DND-41 (cell line): ENCODE results near the gene SERINC5.

Experiments used
- ATAC-seq: fragments of 200-7000 bp; cut with Tn5 transposase; 3 replicates; pipeline ENCODE4 v1.9.1; 2021; ENCODE audit warnings: low read depth; ENCODE audit not compliant: insufficient read depth
- DNase-seq: peaks from one replicate; pipeline ENCODE4 v3.0.0-alpha.2; 2020
- H2AFZ ChIP-seq: 2 replicates; pipeline ENCODE4 v1.6.0; 2012; ENCODE audit warnings: low read depth, low read length
- H3K27ac ChIP-seq: 2 replicates; pipeline ENCODE4 v1.5.1; 2012; ENCODE audit warnings: low read length, inconsistent platforms
- H3K27me3 ChIP-seq: fragments of 200-600 bp; sonication (generic); 2 replicates; pipeline ENCODE4 v1.6.0; 2012; ENCODE audit warnings: low read length, mild to moderate bottlenecking, inconsistent platforms; ENCODE audit not compliant: insufficient read depth, poor library complexity
- H3K36me3 ChIP-seq: 2 replicates; pipeline ENCODE4 v1.5.1; 2012; ENCODE audit warnings: low read length, inconsistent platforms; ENCODE audit not compliant: insufficient read depth
- H3K4me1 ChIP-seq: 2 replicates; pipeline ENCODE4 v1.5.1; 2012; ENCODE audit warnings: mild to moderate bottlenecking, low read length; ENCODE audit not compliant: insufficient read depth
- H3K4me2 ChIP-seq: 2 replicates; pipeline ENCODE4 v1.6.0; 2012; ENCODE audit warnings: mild to moderate bottlenecking, moderate library complexity, low read length, inconsistent platforms; ENCODE audit not compliant: insufficient read depth
- H3K4me3 ChIP-seq, 2 experiments: fragments of 200-600 bp in 1 of 2; shearing (Covaris generic) in 1 of 2; 2 replicates each; pipeline ENCODE4 v1.5.1; 2012 to 2016; ENCODE audit warnings: inconsistent platforms in 2 of 2, low read length in 2 of 2, mild to moderate bottlenecking in 2 of 2, low read depth in 1 of 2, moderate library complexity in 1 of 2
- H3K79me2 ChIP-seq: 2 replicates; pipeline ENCODE4 v1.6.0; 2012; ENCODE audit warnings: low read length, inconsistent platforms; ENCODE audit not compliant: insufficient read depth
- H3K9ac ChIP-seq: 2 replicates; pipeline ENCODE4 v1.6.0; 2012; ENCODE audit warnings: low read depth, mild to moderate bottlenecking, inconsistent platforms, low read length, moderate library complexity
- H3K9me3 ChIP-seq: 2 replicates; pipeline ENCODE4 v1.5.1; 2012; ENCODE audit warnings: low read length, moderate library complexity, mild to moderate bottlenecking, inconsistent platforms; ENCODE audit not compliant: insufficient read depth, severe bottlenecking
- H4K20me1 ChIP-seq: 2 replicates; pipeline ENCODE4 v1.6.0; 2012; ENCODE audit warnings: low read length; ENCODE audit not compliant: insufficient read depth
- CTCF ChIP-seq: IDR thresholded peaks from 2 replicates; pipeline ENCODE4 v1.5.1; 2012; ENCODE audit warnings: borderline replicate concordance, low read length, moderate library complexity, mild to moderate bottlenecking; ENCODE audit not compliant: poor library complexity, severe bottlenecking; ENCODE audit errors: extremely low read depth
- EZH2 ChIP-seq: IDR thresholded peaks from 3 replicates; pipeline ENCODE4 v1.6.1; 2012; ENCODE audit warnings: borderline replicate concordance, low read depth, mild to moderate bottlenecking, moderate library complexity, low read length, inconsistent platforms; ENCODE audit not compliant: severe bottlenecking

The SERINC5 gene

GRCh38 chr5:80067531-80068245 is 188.2 kb downstream of the SERINC5 start:
- Histone ChIP-seq H3K27ac (no peak overlapping the region), H3K4me3 (no peak overlapping the region), H3K9ac (no peak overlapping the region), H3K4me1 (no peaks in the 10 kb centered on the region), H3K9me3 (no peaks in the 10 kb centered on the region), H3K27me3 (no peaks in the 10 kb centered on the region), H3K36me3 (no peaks in the 10 kb centered on the region), H4K20me1 (no peaks in the 10 kb centered on the region), H2AFZ (no peak overlapping the region), H3K79me2 (no peaks in the 10 kb centered on the region), H3K4me2 (no peak overlapping the region)
- ATAC-seq: no peak
- TF ChIP-seq CTCF (no peak), EZH2 (no peak)
- DNase-seq: no peak

GRCh38 chr5:80067016-80067415 is 188.8 kb downstream of the SERINC5 start:
- Histone ChIP-seq H3K79me2 (no peaks in the 10 kb centered on the region), H3K4me3 (no peak overlapping the region), H2AFZ (no peak overlapping the region), H3K36me3 (no peaks in the 10 kb centered on the region), H3K27ac (no peak overlapping the region), H3K4me2 (no peak overlapping the region), H3K27me3 (no peaks in the 10 kb centered on the region), H4K20me1 (no peaks in the 10 kb centered on the region), H3K9me3 (no peaks in the 10 kb centered on the region), H3K4me1 (no peaks in the 10 kb centered on the region), H3K9ac (no peak overlapping the region)
- ATAC-seq: no peak
- no peak for DNase-seq
- no peak for TF ChIP-seq EZH2
- no peak for TF ChIP-seq CTCF

GRCh38 chr5:80064124-80064523 is 191.7 kb downstream of the SERINC5 start:
- DNase-seq: no peak

More at GRCh38 chr5:80064124-80064523, 191.7 kb downstream of the SERINC5 start:
- Histone ChIP-seq H4K20me1 (no peaks in the 10 kb centered on the region), H3K4me2 (no peak overlapping the region), H3K27ac (no peak overlapping the region), H3K4me3 (no peak overlapping the region), H3K27me3 (no peaks in the 10 kb centered on the region), H3K79me2 (no peaks in the 10 kb centered on the region), H3K9me3 (no peaks in the 10 kb centered on the region), H3K4me1 (0 out of 2 replicates have a peak, but pooled peaks cover 4% of the 10 kb centered on the region), H2AFZ (no peak overlapping the region), H3K36me3 (no peaks in the 10 kb centered on the region), H3K9ac (no peak overlapping the region)
- ATAC-seq: no peak
- no peak for TF ChIP-seq CTCF
- no peak for TF ChIP-seq EZH2
